H9 (cell line): ENCODE results near the gene ARHGEF33. TPM values are rescaled to one million over a fixed set of nuclear protein-coding genes. Genes with fewer than 3 reads are reported as not detected.

Experiments
- DNase-seq: peaks from one replicate; pipeline ENCODE4 v3.0.0-alpha.2; 2017
- H2AFZ ChIP-seq: one replicate; pipeline ENCODE4 v1.6.1; 2013; ENCODE audit warnings: mild to moderate bottlenecking, low read length, control low read depth, moderate library complexity
- H2AK5ac ChIP-seq: 2 replicates; pipeline ENCODE4 v1.6.1; 2013; ENCODE audit warnings: low read length, control low read depth, mixed read lengths; ENCODE audit not compliant: insufficient read length
- H2BK120ac ChIP-seq: one replicate; pipeline ENCODE4 v1.6.1; 2013; ENCODE audit warnings: low read depth, mild to moderate bottlenecking, low read length, control low read depth, inconsistent platforms; ENCODE audit not compliant: poor library complexity, severe bottlenecking
- H2BK12ac ChIP-seq: 2 replicates; pipeline ENCODE4 v1.6.1; 2013; ENCODE audit warnings: low read length, control low read depth, mixed read lengths, low read depth; ENCODE audit not compliant: insufficient read length
- H2BK15ac ChIP-seq: 2 replicates; pipeline ENCODE4 v1.6.1; 2013; ENCODE audit warnings: low read depth, low read length, control low read depth
- H2BK20ac ChIP-seq: one replicate; pipeline ENCODE4 v1.6.1; 2013; ENCODE audit warnings: low read depth, mild to moderate bottlenecking, low read length, control low read depth, inconsistent platforms; ENCODE audit not compliant: poor library complexity, severe bottlenecking
- H2BK5ac ChIP-seq: 2 replicates; pipeline ENCODE4 v1.6.1; 2013; ENCODE audit warnings: low read length, control low read depth, mixed read lengths; ENCODE audit not compliant: insufficient read length
- H3K14ac ChIP-seq: 2 replicates; pipeline ENCODE4 v1.6.1; 2013; ENCODE audit warnings: low read length, control low read depth; ENCODE audit not compliant: insufficient read depth
- H3K18ac ChIP-seq: 2 replicates; pipeline ENCODE4 v1.6.1; 2013; ENCODE audit warnings: low read depth, mild to moderate bottlenecking, mixed read lengths, low read length, control low read depth; ENCODE audit not compliant: insufficient read length
- H3K23ac ChIP-seq: 2 replicates; pipeline ENCODE4 v1.6.1; 2013; ENCODE audit warnings: low read length, control low read depth, mixed read lengths, low read depth; ENCODE audit not compliant: insufficient read length
- H3K23me2 ChIP-seq: 2 replicates; pipeline ENCODE4 v1.6.1; 2013; ENCODE audit warnings: low read depth, mild to moderate bottlenecking, mixed read lengths, low read length, control low read depth; ENCODE audit not compliant: insufficient read length, poor library complexity, severe bottlenecking
- H3K27ac ChIP-seq: 2 replicates; pipeline ENCODE4 v1.5.1; 2013; ENCODE audit warnings: low read length, control low read depth, mixed read lengths, low read depth; ENCODE audit not compliant: insufficient read length
- H3K27me3 ChIP-seq: 2 replicates; pipeline ENCODE4 v1.6.1; 2013; ENCODE audit warnings: low read length, control low read depth, inconsistent platforms; ENCODE audit not compliant: insufficient read depth
- H3K4ac ChIP-seq: 2 replicates; pipeline ENCODE4 v1.6.1; 2013; ENCODE audit warnings: low read depth, mild to moderate bottlenecking, control low read depth, inconsistent platforms, low read length, moderate library complexity
- H3K4me1 ChIP-seq: 2 replicates; pipeline ENCODE4 v1.6.1; 2013; ENCODE audit warnings: low read length, control low read depth, inconsistent platforms; ENCODE audit not compliant: insufficient read depth
- H3K4me2 ChIP-seq: 2 replicates; pipeline ENCODE4 v1.6.1; 2013; ENCODE audit warnings: low read length, control low read depth, mixed read lengths; ENCODE audit not compliant: insufficient read length, insufficient read depth
- H3K56ac ChIP-seq: 2 replicates; pipeline ENCODE4 v1.6.1; 2013; ENCODE audit warnings: low read depth, mild to moderate bottlenecking, mixed read lengths, low read length, control low read depth; ENCODE audit not compliant: insufficient read length
- H3K79me1 ChIP-seq: 2 replicates; pipeline ENCODE4 v1.6.1; 2013; ENCODE audit warnings: low read depth, mild to moderate bottlenecking, moderate library complexity, low read length, control low read depth, inconsistent platforms; ENCODE audit not compliant: insufficient read depth, poor library complexity, severe bottlenecking
- H3K79me2 ChIP-seq: 2 replicates; pipeline ENCODE4 v1.6.1; 2013; ENCODE audit warnings: low read length, control low read depth, inconsistent platforms; ENCODE audit not compliant: insufficient read depth
- H3K9ac ChIP-seq: 2 replicates; pipeline ENCODE4 v1.6.1; 2013; ENCODE audit warnings: low read length, control low read depth, mixed read lengths; ENCODE audit not compliant: insufficient read length; ENCODE audit errors: extremely low read depth
- H3K9me3 ChIP-seq: one replicate; pipeline ENCODE4 v1.6.1; 2013; ENCODE audit warnings: low read depth, low read length, inconsistent platforms; ENCODE audit not compliant: control insufficient read depth
- H3T11ph ChIP-seq: one replicate; pipeline ENCODE4 v1.6.1; 2013; ENCODE audit warnings: mild to moderate bottlenecking, low read length, control low read depth, inconsistent platforms
- H4K20me1 ChIP-seq: one replicate; pipeline ENCODE4 v1.6.1; 2013; ENCODE audit not compliant: control insufficient read depth, insufficient read length, insufficient read depth
- H4K5ac ChIP-seq: 2 replicates; pipeline ENCODE4 v1.6.1; 2013; ENCODE audit warnings: low read depth, mild to moderate bottlenecking, mixed read lengths, low read length, control low read depth; ENCODE audit not compliant: insufficient read length
- H4K8ac ChIP-seq: replicated peaks from 2 replicates; pipeline ENCODE4 v1.6.1; 2013; ENCODE audit warnings: low read length, control low read depth, mixed read lengths, low read depth; ENCODE audit not compliant: insufficient read length
- H4K91ac ChIP-seq: 2 replicates; pipeline ENCODE4 v1.6.1; 2013; ENCODE audit warnings: low read depth, mild to moderate bottlenecking, moderate library complexity, mixed read lengths, low read length, control low read depth; ENCODE audit not compliant: insufficient read length
- H3K27ac Mint-ChIP-seq, 3 experiments: 2 replicates in 2 of 3; 3 replicates in 1 of 3; pipeline ENCODE4 v1.8.0; 2020 to 2021; ENCODE audit warnings: mixed read lengths in 3 of 3, mild to moderate bottlenecking in 1 of 3, moderate library complexity in 1 of 3
- H3K27me3 Mint-ChIP-seq: 2 replicates; pipeline ENCODE4 v1.8.0; 2021; ENCODE audit warnings: low read depth, mild to moderate bottlenecking, moderate library complexity, mixed read lengths
- H3K36me3 Mint-ChIP-seq, 3 experiments: 2 replicates in 2 of 3; 3 replicates in 1 of 3; pipeline ENCODE4 v1.8.0; 2020 to 2021; ENCODE audit warnings: low read depth in 3 of 3, mixed read lengths in 3 of 3; ENCODE audit not compliant: insufficient read depth in 1 of 3
- H3K4me1 Mint-ChIP-seq, 2 experiments: 2 replicates each; pipeline ENCODE4 v1.8.0; 2020; ENCODE audit warnings: mixed read lengths in 2 of 2
- H3K4me3 Mint-ChIP-seq, 2 experiments: 2 replicates in 1 of 2; 3 replicates in 1 of 2; pipeline ENCODE4 v1.8.0; 2020 to 2021; ENCODE audit warnings: mild to moderate bottlenecking in 2 of 2, mixed read lengths in 2 of 2, moderate library complexity in 1 of 2
- H3K9me3 Mint-ChIP-seq, 2 experiments: 2 replicates in 1 of 2; 3 replicates in 1 of 2; pipeline ENCODE4 v1.8.0; 2020; ENCODE audit warnings: mild to moderate bottlenecking in 2 of 2, mixed read lengths in 2 of 2, moderate library complexity in 1 of 2
- CTCF ChIP-seq: fragments of 200-600 bp; sonication (generic); conservative IDR thresholded peaks from 3 replicates; pipeline ENCODE4 v1.8.0; 2021; ENCODE audit warnings: antibody characterized with exemption, mild to moderate bottlenecking
- WGBS: extraction: QIAGEN DNeasy Blood & Tissue Kit; methylation state at CpG from one replicate; pipeline ENCODE4 v1.1.7; 2013; ENCODE audit warnings: missing lambda C conversion rate, low lambda C conversion rate, mixed read lengths; ENCODE audit not compliant: insufficient read length; ENCODE audit errors: extremely low coverage; 5-methylcytosine and 5-hydroxymethylcytosine counted together
- total RNA-seq: library from RNA; stranded (reverse); gene quantifications from 2 replicates; pipeline ENCODE4 v1.2.1, GENCODE V29; 2021

Gene ARHGEF33
- total RNA-seq, 1 experiment from 2014 or later, result 0.92 TPM

GRCh38 chr2:38907743-38908562, 18.3 kb downstream of the ARHGEF33 start:
- H3T11ph ChIP-seq, result no peak overlapping the region
- Mint-ChIP-seq H3K36me3 (no peaks in the 10 kb centered on the region), H3K4me3 (no peak overlapping the region), H3K27ac (no peak overlapping the region), H3K27me3 (no peaks in the 10 kb centered on the region), H3K4me1 (0 out of 4 replicates have a peak, but pooled peaks cover 0 to 3% of the 10 kb centered on the region in 2 experiments), H3K9me3 (no peaks in the 10 kb centered on the region)
- no peak overlapping the region for H2AK5ac ChIP-seq
- no peak overlapping the region for H3K27ac ChIP-seq
- no peaks in the 10 kb centered on the region for H3K9me3 ChIP-seq
- H4K91ac ChIP-seq, result no peak overlapping the region
- no peak for DNase-seq
- H4K20me1 ChIP-seq, result no peaks in the 10 kb centered on the region
- no peaks in the 10 kb centered on the region for H3K79me2 ChIP-seq
- H3K79me1 ChIP-seq, result no peaks in the 10 kb centered on the region
- no peak overlapping the region for H3K9ac ChIP-seq
- H3K4me2 ChIP-seq, result no peak overlapping the region
- no peak overlapping the region for H4K8ac ChIP-seq
- no peak overlapping the region for H2BK20ac ChIP-seq
- no peaks in the 10 kb centered on the region for H3K27me3 ChIP-seq
- no peaks in the 10 kb centered on the region for H3K4me1 ChIP-seq
- no peak for TF ChIP-seq CTCF
- no peak overlapping the region for H4K5ac ChIP-seq
- no peak overlapping the region for H3K18ac ChIP-seq
- H2BK120ac ChIP-seq, result no peak overlapping the region
- no peak overlapping the region for H2BK12ac ChIP-seq
- H3K23ac ChIP-seq, result no peak overlapping the region
- no peak overlapping the region for H3K4ac ChIP-seq
- no peaks in the 10 kb centered on the region for H3K23me2 ChIP-seq
- H3K14ac ChIP-seq, result no peak overlapping the region
- no peak overlapping the region for H2AFZ ChIP-seq
- no peak overlapping the region for H3K56ac ChIP-seq
- no CpG with 5 or more reads among the region's 2 CpGs for WGBS
- no peak overlapping the region for H2BK5ac ChIP-seq
- no peak overlapping the region for H2BK15ac ChIP-seq
